Stimulated activated CD4-positive, alpha-beta T cell treated with anti-CD3 and anti-CD28 coated beads, TNF-alpha, amount 100 ng/mL, for 24 hours (primary cell): ENCODE data around the gene CLIP1.
"Not testable (repeated sequence)": the region's sequence is repeated elsewhere in the genome, so short reads cannot be mapped to it uniquely, and the experiment has no call there.

Experiments
- DNase-seq, 3 experiments: peaks; one replicate each; pipeline ENCODE4 v3.0.0-alpha.2; 2020; ENCODE audit warnings: low read depth in 3 of 3

Gene CLIP1

DNA sequence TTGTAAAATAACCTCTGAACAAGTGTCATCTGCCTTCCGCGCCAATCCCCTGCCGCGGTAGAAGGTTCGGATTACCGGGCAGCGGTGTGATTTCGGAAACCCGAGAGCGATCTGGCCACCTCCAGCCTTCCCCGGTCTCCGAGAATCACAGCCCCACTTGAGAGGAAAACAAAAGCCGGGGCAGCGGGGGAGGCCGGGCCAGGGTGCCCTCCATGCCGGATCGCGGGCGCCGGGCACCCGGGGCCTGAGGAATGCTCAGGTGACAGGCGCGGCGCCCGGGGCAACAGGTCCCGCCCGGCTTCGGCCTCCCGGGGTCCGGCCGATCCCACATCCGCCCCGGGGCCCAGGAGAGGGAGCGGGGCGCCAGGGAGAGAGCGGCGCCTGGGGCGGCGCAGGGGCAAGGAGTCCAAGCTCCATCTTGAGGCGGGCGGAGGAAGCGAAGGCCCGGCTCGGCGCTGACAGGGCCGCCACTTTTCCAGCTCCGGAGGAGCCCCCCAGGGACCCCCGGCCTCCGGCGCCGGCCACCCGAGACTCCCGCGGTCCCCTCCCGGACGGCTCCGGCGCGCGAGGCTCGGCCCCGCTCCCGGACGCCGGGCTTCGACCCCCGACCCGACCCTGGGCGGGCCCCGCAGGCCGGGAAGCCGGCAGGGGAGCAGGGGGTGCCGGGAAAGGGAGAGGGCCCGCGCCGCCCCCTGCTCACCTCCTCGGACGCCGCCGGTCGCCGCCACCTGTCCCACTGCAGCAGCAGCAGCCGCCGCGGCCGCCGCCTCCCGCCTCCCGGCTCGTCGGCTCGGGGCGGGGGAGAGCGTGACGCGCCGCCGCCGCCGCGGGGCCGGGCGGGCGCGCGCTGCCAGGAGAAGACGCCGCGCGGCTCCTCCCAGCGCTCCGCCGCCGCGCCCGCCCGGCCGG is at the start of gene CLIP1:
CLIP1 (minus strand) TSS at position 849 of the 909 bp plus-strand sequence. CDS start 42,217 bp downstream, outside the sequence.
- DNase-seq: peak in 2 of 3 experiments; percentile 34 to 58

DNA sequence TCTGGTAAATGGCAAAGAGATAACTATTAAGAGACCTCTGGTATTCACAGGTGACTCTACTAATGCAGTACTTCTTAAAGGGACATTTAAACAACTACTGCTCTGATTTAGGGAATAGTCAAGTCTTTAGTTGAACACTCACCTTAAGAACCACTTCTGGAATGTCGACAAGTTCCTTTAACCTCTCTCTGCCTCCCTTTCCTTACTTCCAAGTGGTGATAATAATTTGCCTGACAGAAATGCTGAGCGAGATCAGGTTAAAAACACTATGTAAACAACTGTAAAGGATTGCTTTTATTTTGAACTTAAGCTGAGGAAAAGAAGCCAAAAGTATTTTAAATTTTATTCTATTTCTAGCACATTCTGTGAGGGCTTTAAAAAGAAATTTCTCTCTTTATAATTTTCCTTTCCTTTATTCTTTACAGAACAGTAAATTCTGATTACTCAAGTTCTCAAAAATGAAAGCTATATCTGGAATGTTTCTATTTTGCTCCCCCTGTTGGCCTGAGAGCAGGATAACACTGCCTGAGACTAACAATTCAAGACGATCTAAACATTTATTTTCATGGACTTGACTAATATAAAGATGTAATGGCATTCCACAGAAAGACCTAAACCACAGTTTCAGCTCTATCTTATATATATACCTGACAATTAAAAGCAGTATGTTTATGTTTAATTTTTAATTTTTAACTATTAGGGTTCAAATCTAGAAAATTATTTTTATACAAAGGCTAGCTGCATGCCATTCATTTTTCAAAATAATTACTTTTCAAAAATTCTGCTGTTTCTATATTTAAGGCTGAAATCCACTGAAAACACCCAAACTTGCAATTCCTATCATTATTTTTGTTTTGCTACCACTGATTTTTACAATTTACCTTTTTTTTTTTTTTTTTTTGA is 49.1 kb upstream of the CLIP1 start:
- no peak for DNase-seq

DNA sequence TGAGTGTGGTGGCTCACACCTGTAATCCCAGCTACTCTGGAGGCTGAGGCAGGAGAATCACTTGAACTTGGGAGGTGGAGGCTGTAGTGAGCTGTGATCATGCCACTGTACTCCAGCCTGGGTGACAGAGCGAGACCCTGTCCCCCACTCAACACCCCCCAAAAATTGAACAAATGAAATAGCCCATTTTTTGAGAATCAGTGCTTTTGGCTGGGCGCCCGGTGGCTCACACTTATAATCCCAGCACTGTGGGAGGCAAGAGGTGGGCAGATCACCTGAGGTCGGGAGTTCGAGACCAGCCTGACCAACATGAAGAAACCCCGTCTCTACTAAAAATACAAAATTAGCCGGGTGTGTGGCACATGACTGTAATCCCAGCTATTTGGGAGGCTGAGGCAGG is 48.1 kb upstream of the CLIP1 start:
- not testable (repeated sequence) for DNase-seq

DNA sequence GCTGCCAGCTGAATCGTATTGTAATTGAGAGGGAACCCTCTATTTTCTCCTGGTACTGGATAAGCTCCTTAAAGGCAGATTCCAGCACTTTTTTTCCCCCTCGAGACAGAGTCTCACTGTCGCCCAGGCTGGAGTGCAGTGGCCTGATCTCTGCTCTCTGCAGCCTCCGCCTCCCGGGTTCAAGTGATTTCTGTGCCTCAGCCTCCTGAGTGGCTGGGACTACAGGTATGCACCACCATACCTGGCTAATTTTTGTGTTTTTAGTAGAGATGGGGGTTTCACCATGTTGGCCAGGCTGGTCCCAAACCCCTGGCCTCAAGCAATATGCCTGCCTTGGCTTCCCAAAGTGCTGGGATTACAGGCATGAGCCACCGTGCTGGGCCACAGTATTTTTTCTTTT is 47.4 kb upstream of the CLIP1 start:
- DNase-seq: not testable (repeated sequence)

DNA sequence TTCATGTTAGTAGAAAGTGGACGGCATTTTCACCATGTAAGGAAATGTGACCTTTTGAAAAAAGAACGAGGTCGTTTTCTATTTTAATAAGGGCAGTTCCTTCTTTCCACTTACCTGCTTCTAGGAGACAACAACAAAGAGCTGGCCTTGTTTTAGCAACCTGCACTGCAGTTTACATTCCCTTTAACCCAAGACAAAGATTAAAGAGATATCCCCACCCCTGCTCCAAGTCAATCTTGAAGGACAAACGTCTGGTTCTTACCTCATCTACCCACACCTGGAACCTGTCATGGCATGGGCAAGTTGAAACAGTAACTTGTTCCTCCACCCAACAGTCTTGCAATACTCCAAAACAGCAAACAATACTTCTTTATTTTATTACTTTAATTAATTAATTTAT is 45.5 kb upstream of the CLIP1 start:
- no peak for DNase-seq

DNA sequence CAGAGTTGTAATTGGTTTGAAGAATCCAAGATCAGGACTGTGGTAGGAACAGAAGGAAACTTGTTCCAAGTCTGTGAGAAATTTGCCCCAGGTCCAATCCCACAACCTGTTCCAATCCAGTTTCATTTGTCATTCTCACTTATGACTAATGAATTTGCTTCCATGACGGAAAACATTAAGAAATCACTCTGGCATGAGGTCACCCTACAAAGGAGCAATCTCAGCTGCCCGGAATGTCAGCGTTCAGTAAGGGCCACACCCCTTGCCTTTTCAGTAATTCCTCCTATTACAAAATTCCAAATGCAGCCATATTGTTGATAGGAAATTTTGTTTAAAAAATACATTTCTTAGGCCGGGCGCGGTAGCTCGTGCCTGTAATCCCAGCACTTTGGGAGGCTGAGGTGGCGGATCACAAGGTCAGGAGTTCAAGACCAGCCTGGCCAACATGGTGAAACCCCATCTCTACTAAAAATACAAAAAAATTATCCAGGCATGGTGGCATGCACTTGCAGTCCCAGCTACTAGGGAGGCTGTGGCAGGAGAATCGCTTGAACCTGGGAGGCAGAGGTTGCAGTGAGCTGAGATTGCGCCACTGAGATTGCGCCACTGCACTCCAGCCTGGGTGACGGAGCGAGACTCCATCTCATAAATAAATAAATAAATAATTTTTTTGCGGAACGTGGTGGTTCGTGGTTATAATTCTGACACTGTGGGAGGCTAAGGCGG is 42.0 kb upstream of the CLIP1 start:
- DNase-seq: not testable (repeated sequence)

DNA sequence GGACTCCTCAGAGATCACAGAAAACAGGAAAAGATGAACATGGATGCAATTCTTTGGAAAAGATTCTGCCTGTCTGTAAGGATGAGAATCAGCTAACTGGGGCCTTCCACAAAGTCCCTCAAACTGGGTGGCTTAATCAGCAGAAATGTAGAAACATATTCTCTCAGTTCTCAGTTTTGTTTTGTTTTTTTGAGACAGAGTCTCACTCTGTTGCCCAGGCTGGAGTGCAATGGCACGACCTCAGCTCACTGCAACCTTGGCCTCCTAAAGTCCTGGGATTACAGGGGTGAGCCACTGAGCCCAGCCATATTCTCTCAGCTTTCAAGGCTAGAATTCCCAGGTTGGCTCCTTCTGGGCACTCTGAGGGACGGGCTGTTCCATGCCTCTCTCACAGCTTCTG is 38.2 kb upstream of the CLIP1 start:
- no peak for DNase-seq

DNA sequence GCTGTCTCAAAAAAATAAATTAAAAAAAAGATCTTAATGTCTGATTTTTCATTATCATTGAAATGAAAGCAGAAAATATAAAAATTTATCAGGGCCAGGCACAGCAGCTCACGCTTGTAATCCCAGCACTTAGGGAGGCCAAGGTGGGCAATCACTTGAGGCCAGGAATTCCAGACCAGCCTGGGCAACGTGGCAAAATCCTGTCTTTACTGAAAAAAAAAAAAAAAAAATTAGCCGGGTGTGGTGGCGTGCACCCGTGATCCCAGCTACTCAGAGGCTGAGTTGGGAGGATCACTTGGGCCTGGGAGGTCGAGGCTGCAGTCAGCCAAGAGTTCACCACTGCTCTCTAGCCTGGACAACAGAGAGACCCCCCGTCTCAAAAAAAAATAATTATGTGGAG is 37.6 kb upstream of the CLIP1 start:
- no peak for DNase-seq

DNA sequence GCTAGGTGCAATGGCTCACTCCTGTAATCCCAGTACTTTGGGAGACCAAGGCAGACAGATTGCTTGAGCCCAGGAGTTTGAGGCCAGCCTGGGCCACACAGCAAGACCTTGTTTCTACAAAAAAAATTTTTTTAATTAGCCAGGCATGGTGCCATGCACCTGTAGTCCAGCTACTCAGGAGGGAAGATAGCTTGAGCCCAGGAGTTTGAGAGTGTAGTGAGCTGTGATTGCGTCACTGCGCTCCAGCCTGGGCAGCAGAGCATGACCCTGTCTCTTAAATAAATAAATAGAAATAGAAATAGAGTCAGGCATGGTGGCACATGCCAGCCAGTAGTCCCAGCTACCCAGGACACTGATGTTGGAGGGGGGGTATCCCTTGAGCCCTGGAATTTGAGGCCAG is 36.7 kb upstream of the CLIP1 start:
- no peak for DNase-seq

DNA sequence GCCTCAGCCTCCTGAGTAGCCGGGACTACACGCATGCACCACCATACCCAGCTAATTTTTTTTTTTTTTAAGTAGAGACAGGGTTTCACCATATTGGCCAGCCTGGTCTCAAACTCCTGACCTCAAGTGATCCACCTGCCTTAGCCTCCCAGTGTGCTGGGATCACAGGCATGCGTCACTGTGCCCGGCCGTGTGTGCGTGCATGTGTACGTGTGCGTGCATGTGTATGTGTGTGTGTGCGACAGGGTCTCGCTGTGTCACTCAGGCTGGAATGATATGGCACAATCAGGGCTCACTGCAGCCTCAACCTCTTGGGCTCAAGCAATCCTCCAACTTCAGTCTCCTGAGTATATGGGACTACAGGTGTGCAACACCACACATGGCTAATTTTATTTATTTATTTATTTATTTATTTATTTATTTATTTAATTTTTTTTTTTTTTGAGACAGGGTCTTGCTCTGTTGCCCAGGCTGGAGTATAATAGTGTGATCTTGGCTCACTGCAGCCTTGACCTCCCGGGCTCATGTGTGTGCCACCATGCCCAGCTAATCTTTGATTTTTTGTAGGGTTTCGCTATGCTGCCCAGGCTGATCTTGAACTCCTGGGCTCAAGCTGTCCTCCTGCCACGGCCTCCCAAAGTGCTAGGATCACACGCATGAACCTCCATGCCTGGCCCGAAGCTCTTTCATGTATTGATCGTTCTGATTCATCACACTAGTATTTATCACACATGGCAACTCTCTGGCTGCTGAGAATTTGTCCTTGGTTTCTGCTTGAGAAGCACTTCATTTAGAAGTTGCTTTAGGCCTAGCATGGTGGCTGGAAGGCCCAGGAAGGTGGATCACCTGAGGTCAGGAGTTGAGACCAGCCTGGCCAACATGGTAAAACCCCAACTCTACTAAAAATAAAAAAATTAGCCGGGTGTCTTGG is 35.9 kb upstream of the CLIP1 start:
- no peak for DNase-seq

DNA sequence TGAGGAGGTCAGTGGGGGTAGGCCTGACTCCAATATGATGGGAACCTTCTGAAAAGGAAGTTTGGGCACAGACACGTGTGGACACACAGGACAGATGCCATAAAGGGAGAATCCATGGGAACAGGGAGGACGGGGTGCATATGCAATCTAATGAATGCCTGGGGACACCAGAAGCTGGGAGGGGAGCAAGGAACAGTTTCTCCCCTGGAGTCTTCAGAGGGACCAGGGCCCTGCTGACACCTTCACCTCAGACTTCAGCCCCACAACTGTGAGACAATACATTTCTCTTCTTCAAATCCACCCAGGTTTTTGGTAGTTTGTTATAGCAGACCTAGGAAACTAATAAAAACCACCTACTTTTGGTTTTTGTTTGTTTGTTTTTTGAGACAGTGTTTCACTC is 35.2 kb upstream of the CLIP1 start:
- DNase-seq: no peak

DNA sequence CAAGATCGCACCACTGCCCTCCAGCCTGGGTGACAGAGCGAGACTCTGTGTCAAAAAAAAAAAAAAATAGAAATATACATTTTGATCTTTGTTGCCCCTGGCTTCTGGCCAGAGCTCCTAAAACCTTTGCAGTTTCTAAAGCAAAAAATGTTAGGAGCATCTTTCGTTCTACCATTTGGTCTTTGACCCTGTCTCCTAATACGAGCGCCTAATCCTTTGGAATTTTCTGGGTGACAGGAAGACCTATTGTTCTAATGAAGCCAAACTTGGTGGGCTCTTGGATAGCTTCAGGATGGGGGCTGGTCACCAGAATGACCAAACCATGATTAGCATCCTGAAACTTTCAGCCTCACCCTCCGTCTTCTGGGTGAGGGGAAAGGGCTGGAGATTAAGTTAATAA is 32.3 kb upstream of the CLIP1 start:
- no peak for DNase-seq

DNA sequence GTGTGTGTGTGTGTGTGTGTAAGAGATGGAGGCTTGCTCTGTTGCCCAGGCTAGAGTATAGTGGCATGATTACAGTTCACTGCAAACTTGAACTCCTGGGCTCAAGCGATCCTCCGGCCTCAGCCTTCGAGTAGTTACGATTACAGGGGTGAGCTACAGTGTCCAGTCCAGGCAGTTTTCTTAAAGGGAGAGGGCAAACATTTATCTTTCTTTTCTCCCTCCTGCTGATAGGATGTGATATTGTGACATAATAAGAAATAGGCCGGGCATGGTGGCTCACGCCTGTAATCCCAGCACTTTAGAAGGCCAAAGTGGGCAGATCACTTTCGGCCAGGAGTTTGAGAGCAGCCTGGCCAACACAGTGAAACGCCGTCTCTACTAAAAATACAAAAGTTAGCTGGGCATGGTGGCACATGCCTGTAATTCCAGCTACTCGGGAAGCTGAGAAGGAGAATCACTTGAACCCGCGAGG is 31.8 kb upstream of the CLIP1 start:
- no peak for DNase-seq

DNA sequence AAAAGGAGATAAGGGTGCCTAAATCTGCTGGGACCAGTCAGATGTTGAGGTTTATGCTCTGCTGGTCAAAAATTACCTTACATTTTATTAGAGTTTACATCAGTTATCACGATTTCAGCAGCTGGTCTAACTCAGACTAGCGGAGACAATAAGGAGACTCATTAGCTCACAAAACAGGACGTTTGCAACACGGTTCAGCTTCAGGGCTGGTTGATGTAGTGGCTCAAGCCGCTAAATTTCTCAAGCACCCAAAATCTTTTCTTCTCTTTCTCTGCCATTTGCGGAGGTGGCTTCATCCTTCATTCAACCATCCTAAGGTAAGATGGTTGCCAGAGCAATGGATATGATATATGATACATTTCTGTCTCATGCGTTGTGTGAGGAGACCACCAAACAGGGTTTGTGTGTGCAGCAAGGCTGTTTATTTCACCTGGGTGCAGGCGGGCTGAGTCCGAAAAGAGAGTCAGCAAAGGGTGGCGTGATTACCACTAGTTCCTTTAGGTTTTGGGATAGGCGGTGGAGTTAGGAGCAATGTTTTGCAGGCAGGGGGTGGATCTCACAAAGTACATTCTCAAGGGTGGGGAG is 30.3 kb upstream of the CLIP1 start:
- DNase-seq: no peak

DNA sequence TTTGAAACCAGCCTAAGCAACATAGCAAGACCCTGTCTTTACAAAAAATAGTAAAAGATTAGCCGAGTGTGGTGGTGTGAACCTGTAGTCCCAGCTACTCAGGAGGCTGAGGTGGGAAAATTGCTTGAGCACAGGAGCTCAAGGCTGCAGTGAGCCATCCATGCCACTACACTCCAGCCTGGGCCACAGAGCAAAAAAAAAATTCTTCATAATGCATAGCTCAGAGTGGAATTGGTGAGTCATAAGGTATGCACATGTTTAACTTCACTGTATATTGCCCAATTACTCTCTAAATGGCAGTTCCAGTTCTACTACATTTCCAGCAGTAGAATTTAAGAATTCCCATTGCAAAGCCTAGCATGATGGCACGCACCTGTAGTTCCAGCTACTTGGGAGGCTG is 26.8 kb upstream of the CLIP1 start:
- no peak for DNase-seq

DNA sequence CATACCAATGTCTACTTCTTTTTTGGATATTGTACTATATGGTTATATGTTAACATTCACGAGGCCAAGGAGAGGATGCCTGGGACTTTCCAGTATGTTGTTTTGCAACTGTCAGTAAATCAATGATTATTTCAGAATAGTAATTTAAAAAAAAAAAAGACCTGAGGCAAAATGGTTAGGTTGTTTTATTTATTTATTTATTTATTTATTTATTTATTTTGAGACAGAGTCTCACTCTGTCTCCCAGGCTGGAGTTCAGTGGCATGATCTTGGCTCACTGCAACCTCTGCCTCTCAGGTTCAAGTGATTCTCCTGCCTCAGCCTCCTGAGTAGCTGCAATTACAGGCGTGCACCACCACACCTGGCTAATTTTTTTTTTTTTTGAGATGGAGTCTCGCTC is 25.4 kb upstream of the CLIP1 start:
- not testable (repeated sequence) for DNase-seq

DNA sequence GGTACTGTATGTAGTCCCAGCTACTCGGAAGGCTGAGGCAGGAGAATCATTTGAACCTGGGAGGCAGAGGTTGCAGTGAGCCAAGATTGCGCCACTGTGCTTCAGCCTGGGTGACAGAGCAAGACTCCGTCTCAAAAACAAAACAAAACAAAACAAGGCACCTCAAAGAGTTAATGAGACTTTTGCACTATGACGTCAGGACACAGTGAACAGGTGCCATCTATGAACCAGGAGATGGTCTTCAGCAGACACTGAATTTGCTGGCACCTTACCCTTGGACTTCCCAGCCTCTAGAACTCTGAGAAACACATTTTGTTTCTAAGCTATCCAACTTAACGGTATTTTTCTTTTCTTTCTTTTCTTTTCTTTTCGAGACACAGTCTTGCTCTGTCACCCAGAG is 23.9 kb upstream of the CLIP1 start:
- not testable (repeated sequence) for DNase-seq

DNA sequence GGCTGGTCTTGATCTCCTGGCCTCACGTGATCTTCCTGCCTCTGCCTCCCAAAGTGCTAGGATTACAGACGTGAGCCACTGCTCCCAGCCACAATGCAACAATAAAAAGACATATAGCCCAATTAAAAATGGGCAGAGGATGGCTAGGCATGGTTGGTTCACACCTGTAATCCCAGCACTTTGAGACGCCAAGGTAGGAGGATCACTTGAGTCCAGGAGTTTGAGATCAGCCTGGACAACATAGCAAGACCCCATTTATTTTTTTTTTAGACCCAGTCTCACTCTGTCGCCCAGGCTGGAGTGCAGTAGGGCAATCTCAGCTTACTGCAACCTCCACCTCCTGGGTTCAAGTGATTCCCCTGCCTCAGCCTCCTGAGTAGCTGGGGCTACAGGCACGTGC is 21.6 kb upstream of the CLIP1 start:
- not testable (repeated sequence) for DNase-seq

DNA sequence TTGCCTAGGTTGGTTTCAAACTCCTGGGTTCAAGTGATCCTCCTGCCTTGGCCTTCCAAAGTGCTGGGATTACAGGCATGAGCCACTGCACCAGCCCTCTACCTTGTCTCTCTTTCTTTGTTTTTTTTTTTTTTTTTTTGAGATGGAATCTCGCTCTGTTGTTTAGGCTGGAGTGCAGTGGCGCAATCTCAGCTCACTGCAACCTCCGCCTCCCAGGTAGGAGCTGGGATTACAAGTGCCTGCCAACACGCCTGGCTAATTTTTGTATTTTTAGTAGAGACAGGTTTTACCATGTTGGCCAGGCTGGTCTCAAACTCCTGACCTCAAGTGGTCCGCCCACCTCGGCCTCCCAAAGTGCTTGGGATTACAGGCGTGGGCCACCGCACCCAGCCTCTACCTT is 16.4 kb upstream of the CLIP1 start:
- not testable (repeated sequence) for DNase-seq

DNA sequence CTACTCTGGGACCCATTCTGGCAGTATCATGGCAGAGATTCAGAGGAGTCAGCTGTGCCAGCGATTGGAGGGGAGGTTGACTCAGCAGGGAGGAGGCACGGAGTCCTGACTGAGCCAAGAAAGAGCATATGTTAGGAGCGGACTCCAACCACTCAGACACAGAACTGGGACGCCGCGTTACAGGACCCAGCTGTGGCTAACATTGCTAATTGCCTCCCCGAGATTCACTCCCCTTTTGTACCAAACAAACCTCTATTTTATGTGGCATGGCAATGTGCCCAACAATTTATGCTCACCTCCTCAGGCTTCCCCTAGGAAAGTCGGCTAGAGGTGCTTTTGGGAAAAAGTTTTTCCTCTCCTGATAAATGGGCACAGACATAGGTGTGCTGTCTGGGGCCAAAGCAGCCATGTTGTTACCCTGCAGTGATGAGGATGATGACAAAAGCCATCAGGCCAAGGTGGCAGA is 15.2 kb upstream of the CLIP1 start:
- DNase-seq: no peak
